ENCODE data around the gene ATP7A.
"Not testable (repeated sequence)": the region's sequence is repeated elsewhere in the genome, so short reads cannot be mapped to it uniquely, and the experiment has no call there.

Gene ATP7A

GRCh38 chrX:78066110-78066509 lies 155.6 kb downstream of the ATP7A start:
- TF ChIP-seq JUND (IDR thresholded peaks at IDR 0.05; ENCODE audit: low read depth): no peak

GRCh38 chrX:78071331-78071730 lies 160.8 kb downstream of the ATP7A start:
- DNase-seq (ENCODE audit: low read depth in 1 of 2, low spot score in 1 of 2): no peak
- TF ChIP-seq JUND (IDR thresholded peaks at IDR 0.05; ENCODE audit: low read depth): no peak
- in situ Hi-C loops (cut with HindIII; ENCODE audit: low pct_unique_long_range_greater_than_20kb, low sequenced_read_pairs): no loop called here

More at GRCh38 chrX:78066110-78066509, 155.6 kb downstream of the ATP7A start:
- DNase-seq (ENCODE audit: low read depth in 1 of 2, low spot score in 1 of 2): no peak
- in situ Hi-C loops (cut with HindIII; ENCODE audit: low pct_unique_long_range_greater_than_20kb, low sequenced_read_pairs): no loop called here

GRCh38 chrX:78073147-78074077 lies 162.9 kb downstream of the ATP7A start:
- DNase-seq (ENCODE audit: low read depth in 1 of 2, low spot score in 1 of 2); in situ Hi-C loops (cut with HindIII; ENCODE audit: low pct_unique_long_range_greater_than_20kb, low sequenced_read_pairs): not testable (repeated sequence)

GRCh38 chrX:78074088-78074487 lies 163.6 kb downstream of the ATP7A start:
- no peak for TF ChIP-seq JUND (IDR thresholded peaks at IDR 0.05; ENCODE audit: low read depth)
- in situ Hi-C loops (cut with HindIII; ENCODE audit: low pct_unique_long_range_greater_than_20kb, low sequenced_read_pairs): no loop called here
- DNase-seq (ENCODE audit: low read depth in 1 of 2, low spot score in 1 of 2): no peak

GRCh38 chrX:78075787-78076389 lies 165.4 kb downstream of the ATP7A start:
- in situ Hi-C loops (cut with HindIII; ENCODE audit: low pct_unique_long_range_greater_than_20kb, low sequenced_read_pairs): no loop called here
- no peak for TF ChIP-seq JUND (IDR thresholded peaks at IDR 0.05; ENCODE audit: low read depth)
- no peak for DNase-seq (ENCODE audit: low read depth in 1 of 2, low spot score in 1 of 2)

- in situ Hi-C loops (cut with HindIII; ENCODE audit: low pct_unique_long_range_greater_than_20kb, low sequenced_read_pairs); DNase-seq (ENCODE audit: low read depth in 1 of 2, low spot score in 1 of 2): not testable (repeated sequence)
These were observed 170.9 kb downstream of the ATP7A start for GRCh38 chrX:78081413-78081812.

GRCh38 chrX:78092296-78092695 lies 181.8 kb downstream of the ATP7A start:
- no peak for TF ChIP-seq JUND (IDR thresholded peaks at IDR 0.05; ENCODE audit: low read depth)
- in situ Hi-C loops (cut with HindIII; ENCODE audit: low pct_unique_long_range_greater_than_20kb, low sequenced_read_pairs): no loop called here
- DNase-seq (ENCODE audit: low read depth in 1 of 2, low spot score in 1 of 2): no peak

- TF ChIP-seq JUND (IDR thresholded peaks at IDR 0.05; ENCODE audit: low read depth): no peak
- in situ Hi-C loops (cut with HindIII; ENCODE audit: low pct_unique_long_range_greater_than_20kb, low sequenced_read_pairs): no loop called here
- no peak for DNase-seq (ENCODE audit: low read depth in 1 of 2, low spot score in 1 of 2)
These were observed 187.6 kb downstream of the ATP7A start for GRCh38 chrX:78098108-78098507.
